ENCODE results near the gene DCC. TPM values are rescaled to one million over a fixed set of nuclear protein-coding genes. Genes with fewer than 3 reads are reported as not detected.

DCC gene
- total and polyA plus RNA-seq, 9 of the 15 experiments (the other 6 are each of a cell fraction or from before 2014, with no cell fraction given): not detected

DNA sequence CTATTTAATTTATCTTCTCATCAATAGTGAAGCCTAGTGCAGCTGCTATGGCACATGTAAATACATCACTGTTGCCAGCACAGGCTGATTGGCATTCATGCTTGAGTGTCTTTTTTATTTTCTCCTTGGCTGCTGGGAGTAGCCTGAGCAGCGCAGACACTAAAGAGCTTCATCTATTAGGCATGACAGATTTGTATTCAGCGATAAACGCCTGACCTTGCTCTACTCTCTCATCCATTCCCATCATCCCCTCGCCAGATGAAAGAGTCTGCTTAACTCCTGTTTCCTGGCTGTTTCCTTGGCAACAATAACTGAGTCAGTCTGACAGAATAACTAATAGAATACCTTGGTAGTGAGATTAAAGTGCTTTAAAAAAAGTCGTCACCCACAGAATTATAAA is 753.6 kb downstream of the DCC start:
- Histone ChIP-seq H4K20me1 (replicated peaks; ENCODE audit: control insufficient read depth, insufficient read depth, low read length) (no peaks in the 10 kb centered on the region), H3K27me3 (ENCODE audit: control insufficient read depth in 2 of 2, insufficient read depth in 2 of 2, low read length in 2 of 2) (no peaks in the 10 kb centered on the region), H3K79me2 (ENCODE audit: control insufficient read depth, insufficient read depth, low read length) (no peaks in the 10 kb centered on the region), H3K27ac (ENCODE audit: extremely low read depth, low read depth, low read length) (no peak overlapping the region), H2AFZ (ENCODE audit: low read depth, low read length) (no peak overlapping the region), H3K4me1 (replicated peaks in 1 of 2; ENCODE audit: control insufficient read depth in 2 of 2, insufficient read depth in 2 of 2, low read length in 2 of 2) (no peaks in the 10 kb centered on the region), H3K9ac (ENCODE audit: insufficient read depth in 1 of 2, low read depth in 2 of 2, low read length in 2 of 2) (no peak overlapping the region), H3K4me3 (no peak overlapping the region), H3K36me3 (ENCODE audit: control insufficient read depth, insufficient read depth, low read length) (no peaks in the 10 kb centered on the region), H3K4me2 (ENCODE audit: insufficient read depth, low read length) (no peak overlapping the region), H3K9me1 (ENCODE audit: control insufficient read depth, insufficient read depth, low read length) (no peaks in the 10 kb centered on the region), H3K9me3 (replicated peaks; ENCODE audit: control insufficient read depth, insufficient read depth, low read depth, low read length) (no peaks in the 10 kb centered on the region)
- ATAC-seq (no peak), FAIRE-seq (no peak), DNase-seq (ENCODE audit: extremely low read depth in 1 of 4, low spot score in 3 of 4) (no peak)
- ChIA-PET CTCF (ENCODE audit: low intra/inter-chr PET ratio) (no interaction called here), POLR2A (no interaction called here)
- TF ChIP-seq STAT5B (CRISPR knock-in tag; IDR thresholded peaks at IDR 0.05): no peak
- TF ChIP-seq NFATC3 (IDR thresholded peaks at IDR 0.05): no peak
- no peak for TF ChIP-seq TEAD1 (CRISPR knock-in tag; IDR thresholded peaks at IDR 0.05)
- no peak for TF ChIP-seq NCOA4 (IDR thresholded peaks at IDR 0.05; ENCODE audit: partially characterized antibody)
- TF ChIP-seq HBP1 (CRISPR knock-in tag; IDR thresholded peaks at IDR 0.05): no peak
- no peak for TF ChIP-seq TBL1XR1 (IDR thresholded peaks at IDR 0.05; ENCODE audit: low read length in 2 of 2)
- no peak for TF ChIP-seq POLR2A (conservative IDR thresholded peaks at IDR 0.05)
- TF ChIP-seq ERF (CRISPR knock-in tag; IDR thresholded peaks at IDR 0.05): no peak
- TF ChIP-seq TFAP4 (CRISPR knock-in tag; IDR thresholded peaks at IDR 0.05; ENCODE audit: borderline replicate concordance): no peak
- BruUV-seq (replicated peaks): no TSS peak
- in situ Hi-C loops (cut with MboI) (no loop called here), intact Hi-C loops (cut with micrococcal nuclease) (no loop called here)
- WGBS (ENCODE audit: insufficient coverage, low coverage, missing lambda C conversion rate): 0% methylated on average over 5 of the region's 5 CpGs

All from K562 (cell line).